ENCODE data around the gene FAM151B.
"Not testable (repeated sequence)": the region's sequence is repeated elsewhere in the genome, so short reads cannot be mapped to it uniquely, and the experiment has no call there.

The FAM151B gene

GRCh38 chr5:80487829-80488721, at the start of gene FAM151B:
FAM151B (plus strand) TSS chr5:80488100; CDS start chr5:80488124, 24 bp downstream.
- DNase-seq = peak; percentile 64 to 66

GRCh38 chr5:80438739-80439138, 49.2 kb upstream of the FAM151B start:
- no peak for DNase-seq

- no peak for DNase-seq
Measured at GRCh38 chr5:80439213-80439612, 48.7 kb upstream of the FAM151B start.

GRCh38 chr5:80442742-80443141, 45.2 kb upstream of the FAM151B start:
- no peak for DNase-seq

GRCh38 chr5:80453366-80453765, 34.5 kb upstream of the FAM151B start:
- DNase-seq = no peak

GRCh38 chr5:80463269-80463668, 24.6 kb upstream of the FAM151B start:
- DNase-seq = no peak

- DNase-seq = no peak
Measured at GRCh38 chr5:80466669-80467485, 21.0 kb upstream of the FAM151B start.

- DNase-seq = no peak
Measured at GRCh38 chr5:80468131-80468530, 19.8 kb upstream of the FAM151B start.

GRCh38 chr5:80470631-80471030, 17.3 kb upstream of the FAM151B start:
- DNase-seq = not testable (repeated sequence)

GRCh38 chr5:80474929-80475328, 13.0 kb upstream of the FAM151B start:
- no peak for DNase-seq

- no peak for DNase-seq
Measured at GRCh38 chr5:80479713-80480112, 8.2 kb upstream of the FAM151B start.

- DNase-seq = no peak
Measured at GRCh38 chr5:80480354-80480753, 7.5 kb upstream of the FAM151B start.

- peak; percentile 11 to 13 for DNase-seq
Measured at GRCh38 chr5:80481019-80481893, 6.6 kb upstream of the FAM151B start.

- DNase-seq = no peak
Measured at GRCh38 chr5:80482578-80482977, 5.3 kb upstream of the FAM151B start.

GRCh38 chr5:80483636-80484232, 4.2 kb upstream of the FAM151B start:
- no peak for DNase-seq

- DNase-seq = no peak
Measured at GRCh38 chr5:80487444-80487828, 464 bp upstream of the FAM151B start.

GRCh38 chr5:80491296-80491695, 3.4 kb downstream of the FAM151B start:
- no peak for DNase-seq

GRCh38 chr5:80492741-80493140, 4.8 kb downstream of the FAM151B start:
- DNase-seq = no peak

- DNase-seq = not testable (repeated sequence)
Measured at GRCh38 chr5:80493443-80493842, 5.5 kb downstream of the FAM151B start.

- no peak for DNase-seq
Measured at GRCh38 chr5:80495891-80496290, 8.0 kb downstream of the FAM151B start.

- DNase-seq = no peak
Measured at GRCh38 chr5:80502800-80503199, 14.9 kb downstream of the FAM151B start.

GRCh38 chr5:80503641-80504040, 15.7 kb downstream of the FAM151B start:
- DNase-seq = no peak
